GM19395 (cell line): Measurements from ENCODE around the gene TRIM17.
"Not testable (repeated sequence)": the region's sequence is repeated elsewhere in the genome, so short reads cannot be mapped to it uniquely, and the experiment has no call there.

Source experiments
- ATAC-seq: cut with Tn5 transposase; IDR thresholded peaks from one replicate; pipeline ENCODE4 v1.9.1; 2021; ENCODE audit warnings: mild to moderate bottlenecking, moderate library complexity; ENCODE audit not compliant: unreplicated experiment

Gene TRIM17

GRCh38 chr1:228450200-228450599, 33.5 kb upstream of the TRIM17 start:
- ATAC-seq = no peak

- no peak for ATAC-seq
Observed at GRCh38 chr1:228448372-228448771, 31.7 kb upstream of the TRIM17 start.

- no peak for ATAC-seq
Observed at GRCh38 chr1:228446852-228447251, 30.2 kb upstream of the TRIM17 start.

- ATAC-seq = peak; percentile 73
Observed at GRCh38 chr1:228445843-228446650, 29.4 kb upstream of the TRIM17 start.

- no peak for ATAC-seq
Observed at GRCh38 chr1:228445490-228445842, 28.8 kb upstream of the TRIM17 start.

GRCh38 chr1:228443395-228443794, 26.7 kb upstream of the TRIM17 start:
- no peak for ATAC-seq

GRCh38 chr1:228440761-228441500, 24.3 kb upstream of the TRIM17 start:
- no peak for ATAC-seq

GRCh38 chr1:228438266-228438665, 21.6 kb upstream of the TRIM17 start:
- no peak for ATAC-seq

- no peak for ATAC-seq
Observed at GRCh38 chr1:228437424-228437962, 20.8 kb upstream of the TRIM17 start.

- no peak for ATAC-seq
Observed at GRCh38 chr1:228434689-228435088, 18.0 kb upstream of the TRIM17 start.

- not testable (repeated sequence) for ATAC-seq
Observed at GRCh38 chr1:228433337-228434053, 16.8 kb upstream of the TRIM17 start.

- ATAC-seq = no peak
Observed at GRCh38 chr1:228430243-228430642, 13.6 kb upstream of the TRIM17 start.

GRCh38 chr1:228429698-228430097, 13.0 kb upstream of the TRIM17 start:
- ATAC-seq = no peak

GRCh38 chr1:228429007-228429406, 12.3 kb upstream of the TRIM17 start:
- no peak for ATAC-seq

- no peak for ATAC-seq
Observed at GRCh38 chr1:228428412-228428811, 11.8 kb upstream of the TRIM17 start.

- no peak for ATAC-seq
Observed at GRCh38 chr1:228426518-228427175, 10.0 kb upstream of the TRIM17 start.

GRCh38 chr1:228424685-228425660, 8.3 kb upstream of the TRIM17 start:
- no peak for ATAC-seq

GRCh38 chr1:228423404-228424053, 6.9 kb upstream of the TRIM17 start:
- no peak for ATAC-seq
